Activated CD4-positive, alpha-beta T cell treated with anti-CD3 and anti-CD28 coated beads, Interleukin-2, Interleukin-6, amounts not matched to agents 100 ng/mL and 50 ng/mL, durations not matched to agents 16 hours and 8 hours (primary cell): ENCODE data around the gene SOX8.

Experiments
- DNase-seq: peaks from one replicate; pipeline ENCODE4 v3.0.0-alpha.2; 2020

Gene SOX8

GRCh38 chr16:974611-975261, 6.8 kb upstream of the SOX8 start:
- no peak for DNase-seq

- DNase-seq = no peak
Measured at GRCh38 chr16:975291-975690, 6.3 kb upstream of the SOX8 start.

- DNase-seq = peak; percentile 15
Measured at GRCh38 chr16:976389-976931, 5.1 kb upstream of the SOX8 start.

GRCh38 chr16:977081-977701, 4.4 kb upstream of the SOX8 start:
- no peak for DNase-seq

- DNase-seq = no peak
Measured at GRCh38 chr16:977896-978295, 3.7 kb upstream of the SOX8 start.

- no peak for DNase-seq
Measured at GRCh38 chr16:978403-978802, 3.2 kb upstream of the SOX8 start.

GRCh38 chr16:979147-979546, 2.4 kb upstream of the SOX8 start:
- DNase-seq = no peak

GRCh38 chr16:979859-980594, 1.5 kb upstream of the SOX8 start:
- no peak for DNase-seq

GRCh38 chr16:980595-980854, 1.0 kb upstream of the SOX8 start:
- no peak for DNase-seq

GRCh38 chr16:982145-983043, 824 bp downstream of the SOX8 start:
- no peak for DNase-seq

- no peak for DNase-seq
Measured at GRCh38 chr16:983044-984030, 1.8 kb downstream of the SOX8 start.

- no peak for DNase-seq
Measured at GRCh38 chr16:984121-984694, 2.6 kb downstream of the SOX8 start.

- DNase-seq = no peak
Measured at GRCh38 chr16:984736-985636, 3.4 kb downstream of the SOX8 start.

- no peak for DNase-seq
Measured at GRCh38 chr16:985646-986400, 4.3 kb downstream of the SOX8 start.

- no peak for DNase-seq
Measured at GRCh38 chr16:986411-986810, 4.8 kb downstream of the SOX8 start.

- DNase-seq = no peak
Measured at GRCh38 chr16:986925-987582, 5.5 kb downstream of the SOX8 start.

- no peak for DNase-seq
Measured at GRCh38 chr16:987906-988305, 6.3 kb downstream of the SOX8 start.

- no peak for DNase-seq
Measured at GRCh38 chr16:988471-989353, 7.1 kb downstream of the SOX8 start.
